ENCODE measurements around the gene KLHL14. TPM values are rescaled to one million over a fixed set of nuclear protein-coding genes. Genes with fewer than 3 reads are reported as not detected.

The KLHL14 gene
- total and polyA plus RNA-seq, 10 of the 15 experiments (the other 5 are each of a cell fraction or from before 2014, with no cell fraction given), result 0.03 to 0.05 TPM; not detected in 8

DNA sequence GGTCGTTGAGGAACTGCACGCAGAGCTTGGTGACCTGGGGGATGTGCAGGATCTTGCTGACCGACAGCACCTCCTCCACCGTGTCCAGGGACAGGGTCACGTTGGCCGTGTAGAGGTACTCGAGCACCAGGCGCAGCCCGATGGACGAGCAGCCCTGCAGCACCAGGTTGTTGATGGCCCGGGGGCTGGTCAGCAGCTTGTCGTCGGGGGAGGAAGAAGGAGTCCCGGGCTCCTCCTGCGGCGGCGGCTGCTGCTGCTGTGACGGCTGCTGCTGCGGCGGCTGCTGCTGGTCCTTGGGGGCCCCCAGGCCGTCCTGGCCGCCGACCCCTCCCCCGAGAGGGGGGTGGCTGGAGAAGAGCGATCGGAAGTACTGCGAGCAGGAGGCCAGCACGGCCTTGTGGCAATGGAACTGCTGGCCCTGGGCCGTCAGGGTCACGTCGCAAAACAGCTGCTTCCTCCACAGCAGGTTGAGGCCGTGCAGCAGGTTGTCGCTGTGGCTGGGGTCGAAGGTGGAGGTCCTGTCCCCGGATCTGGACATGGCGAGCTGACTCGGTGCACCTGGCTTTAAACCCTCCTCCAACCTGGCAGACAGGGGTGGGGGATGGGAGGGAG is 2.7 kb downstream of the KLHL14 start:
- FAIRE-seq (no peak), ATAC-seq (no peak), DNase-seq (ENCODE audit: low read depth, low spot score) (no peak)
- Histone ChIP-seq H3K4me3 (no peak overlapping the region), H2AFZ (ENCODE audit: control insufficient read depth, low read depth, low read length) (no peak overlapping the region), H3K36me3 (ENCODE audit: control insufficient read depth in 2 of 2, insufficient read depth in 2 of 2, low read length in 1 of 2) (no peaks in the 10 kb centered on the region), H3K4me2 (ENCODE audit: control insufficient read depth, insufficient read depth) (0 out of 2 replicates have a peak overlapping the region, but pooled peaks have one; percentile 18), H3K9me3 (replicated peaks; ENCODE audit: control insufficient read depth, insufficient read depth, low read length) (no peaks in the 10 kb centered on the region), H3K4me1 (ENCODE audit: control insufficient read depth, insufficient read depth, low read length) (no peaks in the 10 kb centered on the region), H4K20me1 (ENCODE audit: control insufficient read depth, insufficient read depth) (no peaks in the 10 kb centered on the region), H3K27ac (ENCODE audit: control insufficient read depth, insufficient read depth) (no peak overlapping the region), H3K27me3 (replicated peaks in 1 of 2; ENCODE audit: control insufficient read depth in 2 of 2, insufficient read depth in 2 of 2, low read length in 1 of 2) (peaks cover 12 to 15% of the 10 kb centered on the region in 2 experiments), H3K9ac (ENCODE audit: control insufficient read depth, insufficient read depth, low read length) (no peak overlapping the region), H3K79me2 (ENCODE audit: control insufficient read depth, insufficient read depth, low read length) (no peaks in the 10 kb centered on the region)
- ChIA-PET CTCF (no interaction called here), RAD21 (ENCODE audit: unreplicated experiment) (no interaction called here), SMC1A (ENCODE audit: uncharacterized antibody, unreplicated experiment) (no interaction called here), POLR2A (no interaction called here)
- 2% methylated on average over 29 of the region's 37 CpGs for WGBS (ENCODE audit: insufficient coverage, insufficient replicate concordance, low lambda C conversion rate, missing lambda C conversion rate)
- intact Hi-C loops (cut with micrococcal nuclease; ENCODE audit: unreplicated experiment) (no loop called here), in situ Hi-C loops (cut with MboI) (no loop called here)
- no TSS peak for BruUV-seq (replicated peaks)
- TF ChIP-seq ETV6 (conservative IDR thresholded peaks at IDR 0.05 in 1 of 2, IDR thresholded peaks at IDR 0.05 in 1 of 2; ENCODE audit: borderline replicate concordance in 1 of 2, low read depth in 1 of 2) (no peak), ZZZ3 (IDR thresholded peaks at IDR 0.05; ENCODE audit: control insufficient read depth, insufficient read length, low read depth) (no peak), MTA2 (IDR thresholded peaks at IDR 0.05; ENCODE audit: low read depth) (no peak), BRCA1 (IDR thresholded peaks at IDR 0.05; ENCODE audit: low read depth, low read length) (no peak), SREBF2 (IDR thresholded peaks at IDR 0.05; ENCODE audit: low read length) (no peak), SUZ12 (IDR thresholded peaks at IDR 0.05; ENCODE audit: unreplicated experiment) (peak; percentile 57), MTA3 (IDR thresholded peaks at IDR 0.05; ENCODE audit: borderline replicate concordance, low read length) (no peak)

DNA sequence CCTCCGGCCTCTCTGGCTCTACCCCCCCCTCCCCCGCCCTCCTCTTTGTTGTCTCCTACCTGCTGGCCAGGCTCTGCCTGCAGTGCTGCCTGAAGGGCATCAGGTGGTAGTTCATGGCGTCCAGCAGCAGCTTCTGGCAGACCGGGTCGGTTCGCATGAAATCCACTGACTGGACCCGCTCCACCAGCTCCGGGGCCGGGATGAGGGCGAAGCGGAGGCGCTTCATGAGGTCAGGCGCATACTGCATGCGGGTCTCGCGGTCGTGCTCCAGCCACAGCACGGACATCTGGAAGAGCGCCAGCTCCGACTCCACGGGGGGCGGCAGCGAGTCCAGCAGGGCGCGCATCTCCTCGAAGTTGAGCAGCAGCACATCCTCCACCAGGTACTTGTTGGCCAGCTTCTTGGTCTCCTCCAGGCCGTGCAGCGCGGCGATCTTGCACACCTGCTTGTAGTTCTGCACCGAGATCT is 3.2 kb downstream of the KLHL14 start:
- ChIA-PET RAD21 (ENCODE audit: unreplicated experiment) (no interaction called here), POLR2A (no interaction called here)
- TF ChIP-seq RBBP5 (conservative IDR thresholded peaks at IDR 0.05) (no peak), PML (IDR thresholded peaks at IDR 0.05; ENCODE audit: low read length) (no peak), CEBPB (IDR thresholded peaks at IDR 0.05; ENCODE audit: borderline replicate concordance in 1 of 2, low read depth in 2 of 2, low read length in 2 of 2) (no peak), POLR2AphosphoS5 (IDR thresholded peaks at IDR 0.05; ENCODE audit: low read length) (no peak), CHD4 (IDR thresholded peaks at IDR 0.05) (no peak), SP1 (IDR thresholded peaks at IDR 0.05; ENCODE audit: low read depth, low read length) (no peak), CHD1 (IDR thresholded peaks at IDR 0.05; ENCODE audit: low read depth, low read length) (no peak), MEF2A (IDR thresholded peaks at IDR 0.05; ENCODE audit: insufficient read depth, low read depth, low read length) (no peak), KAT2A (conservative IDR thresholded peaks at IDR 0.05; ENCODE audit: control insufficient read depth, low read depth, low read length) (no peak), NR2F1 (conservative IDR thresholded peaks at IDR 0.05) (no peak)
- TF ChIP-seq, protein P1, sequence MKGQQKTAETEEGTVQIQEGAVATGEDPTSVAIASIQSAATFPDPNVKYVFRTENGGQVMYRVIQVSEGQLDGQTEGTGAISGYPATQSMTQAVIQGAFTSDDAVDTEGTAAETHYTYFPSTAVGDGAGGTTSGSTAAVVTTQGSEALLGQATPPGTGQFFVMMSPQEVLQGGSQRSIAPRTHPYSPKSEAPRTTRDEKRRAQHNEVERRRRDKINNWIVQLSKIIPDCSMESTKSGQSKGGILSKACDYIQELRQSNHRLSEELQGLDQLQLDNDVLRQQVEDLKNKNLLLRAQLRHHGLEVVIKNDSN (IDR thresholded peaks at IDR 0.05; ENCODE audit: borderline replicate concordance, extremely low read length, insufficient read depth, low read depth, low read length), result no peak

More for the DNA sequence above, 3.2 kb downstream of the KLHL14 start:
- Histone ChIP-seq H3K79me2 (ENCODE audit: control insufficient read depth, insufficient read depth, low read length) (no peaks in the 10 kb centered on the region), H3K9me3 (replicated peaks; ENCODE audit: control insufficient read depth, insufficient read depth, low read length) (no peaks in the 10 kb centered on the region), H3K4me1 (ENCODE audit: control insufficient read depth, insufficient read depth, low read length) (no peaks in the 10 kb centered on the region), H3K9ac (ENCODE audit: control insufficient read depth, insufficient read depth, low read length) (no peak overlapping the region), H3K27ac (ENCODE audit: control insufficient read depth, insufficient read depth) (no peak overlapping the region), H3K4me3 (no peak overlapping the region), H3K4me2 (ENCODE audit: control insufficient read depth, insufficient read depth) (0 out of 2 replicates have a peak overlapping the region, but pooled peaks have one; percentile 18), H3K27me3 (replicated peaks in 1 of 2; ENCODE audit: control insufficient read depth in 2 of 2, insufficient read depth in 2 of 2, low read length in 1 of 2) (peaks cover 12 to 15% of the 10 kb centered on the region in 2 experiments), H3K36me3 (ENCODE audit: control insufficient read depth in 2 of 2, insufficient read depth in 2 of 2, low read length in 1 of 2) (no peaks in the 10 kb centered on the region), H4K20me1 (ENCODE audit: control insufficient read depth, insufficient read depth) (no peaks in the 10 kb centered on the region), H2AFZ (ENCODE audit: control insufficient read depth, low read depth, low read length) (no peak overlapping the region)
- CTCF ChIA-PET, result no interaction called here
- ATAC-seq (no peak), DNase-seq (ENCODE audit: low read depth, low spot score) (no peak), FAIRE-seq (no peak)
- no TSS peak for BruUV-seq (replicated peaks)
- in situ Hi-C loops (cut with MboI), result no loop called here
- SMC1A ChIA-PET (ENCODE audit: uncharacterized antibody, unreplicated experiment), result no interaction called here
- WGBS (ENCODE audit: insufficient coverage, insufficient replicate concordance, low lambda C conversion rate, missing lambda C conversion rate), result 6% methylated on average over 28 of the region's 31 CpGs
- intact Hi-C loops (cut with micrococcal nuclease; ENCODE audit: unreplicated experiment), result no loop called here

Data from GM12878 (cell line).